Measurements from ENCODE around the gene SLC29A1.

Gene SLC29A1

DNA sequence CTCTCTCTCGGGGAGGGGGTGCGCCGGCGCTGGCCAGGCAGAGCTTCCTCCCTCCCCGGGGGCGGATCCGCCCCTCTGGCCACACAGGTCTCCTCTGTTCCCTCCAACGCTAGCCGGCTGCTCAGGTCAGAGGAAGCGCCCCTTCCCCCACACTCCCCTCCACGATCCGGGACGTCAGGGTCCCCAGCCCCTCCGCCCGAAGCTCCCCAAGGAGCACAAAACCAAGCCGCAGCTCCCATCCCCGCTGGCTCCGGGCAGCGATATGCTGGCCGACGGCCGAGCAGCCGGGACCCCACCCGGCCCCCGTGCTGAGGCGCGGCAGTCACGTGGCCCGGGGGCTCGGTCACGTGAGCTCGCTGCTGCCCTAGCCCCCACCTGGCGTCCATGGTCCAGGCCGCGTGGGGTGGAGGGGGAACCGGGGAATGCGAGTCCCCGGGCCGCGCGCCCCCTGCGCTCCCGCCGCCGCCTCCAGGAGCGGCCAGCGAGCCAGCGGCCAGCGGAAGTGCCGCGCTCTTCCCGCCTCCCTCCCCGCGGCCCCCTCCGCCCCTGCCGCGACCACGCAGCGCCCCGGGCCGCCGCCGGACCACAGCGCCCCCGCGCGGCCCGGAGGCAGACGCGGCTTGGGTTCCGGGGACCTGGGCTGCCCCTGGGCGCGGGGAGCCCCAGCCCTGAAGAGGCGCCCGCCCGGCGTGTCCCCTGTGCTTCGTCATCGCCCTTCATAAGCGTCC, 33.8 kb downstream of the SLC29A1 start, which contains the start of gene SLC35B2:
SLC35B2 (minus strand) TSS at position 504 of the 728 bp plus-strand sequence; CDS start at position 386, 118 bp downstream.
- peak; percentile 60 for DNase-seq

DNA sequence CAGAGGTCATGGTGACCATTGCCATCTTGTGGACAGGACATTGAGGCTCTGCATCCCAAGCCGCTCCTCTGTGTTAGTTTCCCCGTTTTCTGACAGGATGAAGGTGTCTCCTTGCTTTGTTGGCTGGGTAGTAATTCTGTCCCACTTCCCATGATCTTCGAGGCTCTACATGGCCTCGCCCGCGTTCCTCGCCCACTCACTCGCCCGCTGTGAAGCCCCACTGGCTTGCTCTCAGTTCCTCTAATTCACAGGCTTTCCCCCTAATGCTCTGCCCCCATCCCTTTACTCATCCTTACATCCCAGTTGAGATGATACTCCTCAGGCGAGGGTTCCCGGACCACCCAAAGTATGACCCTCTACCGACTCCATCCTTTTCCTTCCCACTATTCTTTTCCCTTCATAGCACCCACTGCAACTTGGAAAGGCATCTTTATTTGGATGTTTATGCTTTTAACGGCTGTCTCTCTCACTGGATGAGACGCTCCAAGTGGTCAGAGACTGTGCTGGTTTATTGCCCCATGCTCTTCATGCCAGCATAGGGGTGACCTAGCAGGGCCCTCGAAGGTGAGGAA, 34.4 kb downstream of the SLC29A1 start:
- no peak for DNase-seq

- no peak for DNase-seq
Observed at GRCh38 chr6:44258325-44258863, 35.0 kb downstream of the SLC29A1 start.

DNA sequence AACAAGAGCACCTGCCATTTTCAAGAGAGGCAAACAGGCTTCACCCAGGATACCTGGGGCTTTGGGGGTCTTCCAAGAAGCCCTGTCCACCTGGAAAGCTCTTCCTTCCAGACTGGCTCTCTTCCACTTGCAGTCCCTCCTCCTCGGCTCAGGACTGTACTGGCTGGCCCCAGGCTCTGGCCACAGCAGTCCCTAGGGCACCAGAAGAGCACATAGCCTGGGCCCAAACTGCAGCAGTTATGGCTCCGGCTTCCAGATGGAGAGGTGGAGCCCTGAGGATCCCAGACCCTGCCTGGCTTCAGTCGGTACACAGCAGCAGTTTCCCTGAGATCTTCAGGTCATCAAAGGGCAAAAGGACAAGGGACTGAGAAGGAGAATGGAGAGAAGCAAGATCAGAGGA, 35.5 kb downstream of the SLC29A1 start:
- no peak for DNase-seq

- no peak for DNase-seq
Observed at GRCh38 chr6:44260011-44260410, 36.6 kb downstream of the SLC29A1 start.

DNA sequence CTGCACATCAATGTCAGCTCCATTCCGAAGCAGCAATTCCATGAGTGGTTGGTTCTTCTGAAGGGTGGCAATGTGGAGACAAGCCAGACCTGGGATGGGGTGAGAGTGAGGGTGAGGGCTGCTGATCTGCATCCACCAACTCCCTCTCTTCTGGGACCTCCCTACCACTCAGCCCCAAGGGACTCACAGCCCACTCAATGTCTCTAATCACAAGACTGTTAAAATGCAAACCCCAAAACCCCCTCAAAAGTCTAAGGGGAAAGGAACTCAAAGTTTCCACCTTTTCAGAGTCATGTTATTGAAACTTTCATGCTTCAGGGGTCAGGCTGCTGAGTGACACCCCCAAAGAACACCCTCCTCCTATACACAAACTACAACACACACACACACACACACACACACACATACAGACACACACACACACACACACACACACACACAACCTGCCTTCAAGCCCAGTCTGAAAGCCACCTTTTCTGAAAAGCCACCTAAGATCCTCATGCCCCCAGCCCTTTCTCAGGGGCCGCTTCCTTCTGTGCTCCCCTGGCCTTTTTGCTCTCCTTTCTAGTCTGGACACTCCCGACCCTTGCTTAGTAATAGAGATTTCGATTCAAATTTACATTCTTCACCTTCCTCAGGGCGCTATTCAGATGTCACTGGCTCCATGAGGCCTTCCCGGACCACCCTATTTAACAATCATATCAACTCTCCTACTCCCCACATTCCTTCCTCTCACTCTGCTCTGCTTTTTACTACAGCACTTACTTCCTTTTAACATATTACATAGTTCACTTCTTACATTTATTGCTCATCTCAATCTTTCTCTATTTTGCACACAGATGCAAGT, 37.3 kb downstream of the SLC29A1 start:
- no peak for DNase-seq

GRCh38 chr6:44261581-44261980, 38.2 kb downstream of the SLC29A1 start:
- DNase-seq: no peak

GRCh38 chr6:44262467-44263353, 39.3 kb downstream of the SLC29A1 start:
- no peak for DNase-seq

DNA sequence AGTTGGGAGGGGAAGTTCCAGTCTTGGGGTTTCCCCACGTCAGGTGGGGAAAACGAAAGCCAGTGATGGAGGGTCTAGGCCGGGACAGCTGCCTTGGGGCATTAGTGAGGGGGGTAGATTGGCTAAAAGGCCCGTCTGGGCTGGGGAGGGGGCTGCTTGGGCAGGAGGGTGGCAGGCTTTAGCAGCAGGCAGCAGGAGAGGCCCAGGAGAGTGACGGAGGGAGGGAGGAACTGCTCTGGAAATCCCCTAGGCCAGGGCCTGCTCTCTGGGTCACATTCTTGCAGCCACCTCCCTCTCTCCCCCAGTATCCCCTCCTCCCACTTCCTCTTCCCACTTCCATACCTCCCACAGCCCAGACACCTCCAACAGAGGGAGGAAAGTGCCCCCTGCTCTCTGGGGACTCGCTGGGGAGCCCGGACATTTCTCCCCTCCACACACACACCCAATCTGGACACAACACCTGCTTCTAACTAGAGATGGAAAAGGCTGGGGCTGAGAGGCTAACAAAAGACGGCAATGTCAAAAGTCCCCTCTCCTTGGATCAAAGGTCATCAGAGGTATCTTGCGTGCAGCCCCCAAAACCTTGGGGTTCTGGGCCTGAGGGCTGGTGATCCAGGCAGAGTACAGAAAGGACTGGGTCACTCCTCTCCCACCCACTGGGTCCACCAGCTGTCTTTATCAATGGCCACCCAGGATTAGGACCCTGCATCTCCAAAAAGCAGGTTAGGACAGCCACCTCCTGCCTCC, 40.1 kb downstream of the SLC29A1 start:
- no peak for DNase-seq

- no peak for DNase-seq
Observed at GRCh38 chr6:44264154-44265006, 41.0 kb downstream of the SLC29A1 start.

GRCh38 chr6:44265007-44265721, 41.8 kb downstream of the SLC29A1 start, which contains the start of gene NFKBIE:
Gene NFKBIE, minus strand, starts transcription at chr6:44265551. Its CDS starts 205 bp downstream, at chr6:44265346.
- DNase-seq: peak; percentile 87

DNA sequence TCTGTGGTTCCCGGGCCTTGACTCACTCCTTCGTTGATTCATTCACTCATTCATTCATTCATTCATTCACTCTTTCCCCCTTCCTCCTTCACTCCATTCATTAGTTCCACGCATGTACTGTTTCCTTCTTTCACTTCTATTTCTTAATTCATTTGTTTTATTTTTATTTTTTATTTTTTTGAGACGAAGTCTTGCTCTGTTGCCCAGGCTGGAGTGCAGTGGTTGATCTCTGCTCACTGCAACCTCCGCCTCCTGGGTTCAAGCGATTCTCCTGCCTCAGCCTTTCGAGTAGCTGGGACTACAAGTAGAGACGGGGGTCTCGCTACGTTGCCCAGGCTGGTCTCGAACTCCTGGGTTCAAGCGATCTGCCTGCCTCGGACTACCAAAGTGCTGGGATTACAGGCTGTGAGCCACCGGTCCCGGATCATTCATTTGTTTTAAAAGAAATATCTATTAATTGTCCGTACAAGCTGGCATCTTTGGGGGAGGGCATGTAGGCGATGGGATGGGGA, 42.4 kb downstream of the SLC29A1 start:
- DNase-seq: no peak

DNA sequence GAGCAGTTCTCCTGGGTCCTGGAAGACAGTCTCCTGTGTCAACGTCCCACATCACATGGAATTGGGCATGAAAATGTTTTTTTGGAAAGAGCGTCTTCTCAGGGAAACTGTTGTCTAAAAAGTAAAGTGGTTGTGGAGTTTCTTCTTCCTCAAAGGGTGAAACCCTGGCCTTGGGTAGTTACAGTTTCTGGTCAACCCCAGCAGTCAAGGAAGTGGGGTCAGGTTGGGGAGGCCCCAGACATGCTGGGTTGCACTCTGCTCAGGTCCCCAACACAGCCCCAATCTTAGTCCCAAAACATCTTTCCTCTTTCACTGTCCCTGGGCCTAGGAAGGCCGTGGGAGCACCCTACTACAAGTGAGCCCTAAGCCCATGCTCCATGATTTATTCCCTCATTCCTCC, 43.0 kb downstream of the SLC29A1 start:
- DNase-seq: no peak

- DNase-seq: no peak
Observed at GRCh38 chr6:44267252-44267651, 43.9 kb downstream of the SLC29A1 start.

DNA sequence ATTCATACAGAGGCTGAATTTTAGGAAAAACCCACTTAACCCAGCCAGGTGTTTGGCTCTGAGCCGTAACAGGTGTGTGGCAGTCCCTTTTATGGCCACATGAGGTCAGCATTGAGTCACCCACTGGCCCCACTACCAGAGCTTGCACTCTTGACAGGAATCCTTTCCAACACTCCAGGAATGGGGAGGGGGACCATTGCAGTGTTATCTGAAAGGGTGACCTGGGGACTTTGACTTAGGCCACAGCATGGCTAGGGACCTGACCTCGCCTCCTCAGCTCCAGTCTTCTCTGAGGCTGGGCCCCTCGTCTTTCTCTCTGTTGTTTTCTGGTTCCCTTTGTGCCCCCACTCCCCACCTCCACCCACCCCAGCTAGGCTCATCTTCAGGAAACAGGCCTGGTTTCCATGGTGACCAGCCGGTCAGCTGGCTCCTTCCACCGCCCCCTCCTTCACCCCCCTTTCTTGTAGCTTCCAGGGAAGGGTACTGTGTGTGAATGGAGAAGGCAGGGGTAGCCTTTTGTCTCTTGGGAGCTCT, 44.8 kb downstream of the SLC29A1 start:
- peak; percentile 28 for DNase-seq

DNA sequence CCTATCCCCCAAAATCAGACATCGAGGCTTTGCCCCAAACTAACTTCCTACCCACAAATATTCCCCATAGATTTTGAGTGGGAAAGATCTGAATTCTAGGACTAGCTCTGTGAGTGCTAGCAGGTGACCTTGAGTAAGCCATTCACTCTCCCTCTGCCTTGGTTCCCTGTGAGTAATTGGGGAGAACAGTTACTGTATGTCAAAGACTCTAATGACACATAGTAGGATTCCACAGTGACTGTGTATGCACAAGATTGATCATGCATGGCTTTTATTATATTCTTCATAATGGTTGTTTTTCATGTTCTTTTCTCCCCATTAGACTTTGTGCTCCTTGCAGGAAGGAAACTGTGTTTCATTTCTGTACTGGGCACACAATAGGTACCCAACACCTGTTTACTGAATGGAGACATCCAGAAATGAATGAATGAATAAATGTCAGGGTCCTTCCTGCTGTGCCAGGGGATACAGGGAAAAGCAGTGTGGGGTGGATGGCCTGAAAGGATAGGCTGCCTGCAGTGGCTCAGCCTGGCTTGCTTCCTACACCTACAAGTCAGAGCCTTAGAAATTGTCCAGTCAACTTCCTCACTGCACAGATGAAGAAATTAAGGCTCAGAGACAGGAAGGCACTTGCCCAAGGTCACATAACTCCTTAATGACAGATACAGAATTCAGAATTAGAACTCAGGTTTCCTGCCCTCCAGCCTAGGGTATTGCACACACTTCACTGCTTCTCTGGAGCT, 46.0 kb downstream of the SLC29A1 start:
- no peak for DNase-seq

DNA sequence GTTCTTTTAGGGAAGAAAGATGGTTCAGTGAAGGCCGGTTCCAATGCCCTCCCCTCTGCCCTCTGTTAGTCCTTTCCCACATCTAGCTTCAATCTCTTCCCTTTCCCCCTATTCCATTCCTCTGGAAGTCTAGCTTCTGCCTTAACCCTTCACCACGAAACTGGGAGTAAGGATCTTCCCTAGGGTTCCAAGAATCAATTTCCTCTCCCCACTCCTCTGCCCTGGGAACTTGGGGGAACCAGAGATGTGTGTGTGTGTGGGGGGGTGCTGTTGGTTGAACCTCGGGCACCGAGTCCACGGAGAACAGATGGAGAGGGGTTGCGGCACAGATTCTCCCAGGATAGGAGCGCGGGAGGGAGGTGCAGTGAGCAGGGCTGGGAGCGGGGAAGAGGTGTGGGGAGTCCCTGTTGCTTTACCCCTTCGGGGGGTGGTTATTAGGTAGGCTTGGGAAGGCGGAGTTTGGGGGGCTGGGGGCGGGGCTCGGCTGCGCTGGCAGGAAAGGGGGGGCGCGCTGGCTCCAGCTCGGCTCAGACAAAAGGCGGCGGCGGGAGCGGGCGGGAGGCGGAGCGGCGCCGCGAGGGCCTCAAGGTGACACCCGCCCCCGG, 46.6 kb downstream of the SLC29A1 start, which contains the start of gene TMEM151B:
TMEM151B (plus strand) TSS at position 530 of the 605 bp plus-strand sequence. CDS start 293 bp downstream, outside the sequence.
- no peak for DNase-seq

All from fibroblast of upper back skin (primary cell).